Measurements from ENCODE around the gene PCDHB7.

DNA sequence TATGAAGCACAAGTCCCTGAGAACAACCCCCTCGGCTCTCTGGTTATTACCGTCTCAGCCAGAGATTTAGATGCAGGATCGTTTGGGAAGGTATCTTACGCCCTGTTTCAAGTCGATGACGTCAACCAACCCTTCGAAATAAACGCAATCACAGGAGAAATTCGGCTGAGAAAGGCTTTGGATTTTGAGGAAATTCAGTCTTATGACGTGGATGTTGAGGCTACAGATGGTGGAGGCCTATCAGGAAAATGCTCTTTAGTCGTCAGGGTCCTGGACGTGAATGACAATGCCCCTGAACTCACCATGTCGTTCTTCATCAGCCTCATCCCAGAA, 21.5 kb upstream of the PCDHB7 start:
- no peak for TF ChIP-seq ISL1 (CRISPR knock-in tag; IDR thresholded peaks at IDR 0.05)
- TF ChIP-seq ZFP30 (CRISPR knock-in tag; IDR thresholded peaks at IDR 0.05) = no peak
- TF ChIP-seq, protein P1, sequence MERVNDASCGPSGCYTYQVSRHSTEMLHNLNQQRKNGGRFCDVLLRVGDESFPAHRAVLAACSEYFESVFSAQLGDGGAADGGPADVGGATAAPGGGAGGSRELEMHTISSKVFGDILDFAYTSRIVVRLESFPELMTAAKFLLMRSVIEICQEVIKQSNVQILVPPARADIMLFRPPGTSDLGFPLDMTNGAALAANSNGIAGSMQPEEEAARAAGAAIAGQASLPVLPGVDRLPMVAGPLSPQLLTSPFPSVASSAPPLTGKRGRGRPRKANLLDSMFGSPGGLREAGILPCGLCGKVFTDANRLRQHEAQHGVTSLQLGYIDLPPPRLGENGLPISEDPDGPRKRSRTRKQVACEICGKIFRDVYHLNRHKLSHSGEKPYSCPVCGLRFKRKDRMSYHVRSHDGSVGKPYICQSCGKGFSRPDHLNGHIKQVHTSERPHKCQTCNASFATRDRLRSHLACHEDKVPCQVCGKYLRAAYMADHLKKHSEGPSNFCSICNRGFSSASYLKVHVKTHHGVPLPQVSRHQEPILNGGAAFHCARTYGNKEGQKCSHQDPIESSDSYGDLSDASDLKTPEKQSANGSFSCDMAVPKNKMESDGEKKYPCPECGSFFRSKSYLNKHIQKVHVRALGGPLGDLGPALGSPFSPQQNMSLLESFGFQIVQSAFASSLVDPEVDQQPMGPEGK (CRISPR knock-in tag; IDR thresholded peaks at IDR 0.05; ENCODE audit: borderline replicate concordance) = no peak
- TF ChIP-seq CSDC2 (CRISPR knock-in tag; IDR thresholded peaks at IDR 0.05) = no peak
- no peak for TF ChIP-seq RARB (CRISPR knock-in tag; IDR thresholded peaks at IDR 0.05)
- no peak for TF ChIP-seq ZFP3 (CRISPR knock-in tag; IDR thresholded peaks at IDR 0.05)
- no peak for TF ChIP-seq ZNF70 (CRISPR knock-in tag; IDR thresholded peaks at IDR 0.05)
- TF ChIP-seq ZNF565 (CRISPR knock-in tag; conservative IDR thresholded peaks at IDR 0.05; ENCODE audit: low read depth) = no peak
- TF ChIP-seq ZC3H10 (CRISPR knock-in tag; IDR thresholded peaks at IDR 0.05) = no peak
- TF ChIP-seq ARNTL (CRISPR knock-in tag; IDR thresholded peaks at IDR 0.05; ENCODE audit: borderline replicate concordance, low read depth) = no peak

All from SK-N-SH treated with all-trans-retinoic acid at 6 μM for 48 hours (cell line).